ENCODE data around the gene RFTN1. TPM values are rescaled to one million over a fixed set of nuclear protein-coding genes. Genes with fewer than 3 reads are reported as not detected.

The RFTN1 gene
- total and polyA plus RNA-seq, 12 donors = 8.3 to 35.7 (median 17.4) TPM

DNA sequence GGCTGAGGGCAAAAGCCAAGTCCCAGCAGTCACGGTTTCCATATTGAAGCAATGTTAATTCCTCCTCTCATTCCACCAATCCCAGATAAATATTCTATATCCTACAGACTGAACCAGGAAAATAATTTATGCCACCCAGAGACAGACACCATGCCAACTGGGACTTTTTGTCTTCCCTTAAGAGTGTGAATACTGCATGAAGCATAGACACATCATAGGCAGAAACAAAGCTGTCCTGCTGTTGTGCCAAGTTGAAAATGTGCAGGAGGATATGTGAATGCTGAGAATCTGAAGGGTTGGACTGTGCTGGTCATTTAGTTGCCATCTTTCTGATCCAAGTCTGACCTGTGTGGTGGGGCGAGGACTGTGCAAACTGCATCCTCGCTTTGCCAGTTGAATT, 37.7 kb downstream of the RFTN1 start:
- no peaks in the 10 kb centered on the region for H3K9me3 ChIP-seq (replicated peaks in 1 of 3)
- no peaks in the 10 kb centered on the region for H3K4me1 ChIP-seq (replicated peaks in 1 of 2)
- no peaks in the 10 kb centered on the region for H3K27me3 ChIP-seq
- WGBS, 4 donors = 85 to 88% (median 86%) methylated on average over 3 of the region's 3 CpGs
- H3K4me3 ChIP-seq = no peak overlapping the region
- no peak overlapping the region for H3K27ac ChIP-seq
- TF ChIP-seq POLR2A (IDR thresholded peaks at IDR 0.05) = no peak
- TF ChIP-seq, protein P1, sequence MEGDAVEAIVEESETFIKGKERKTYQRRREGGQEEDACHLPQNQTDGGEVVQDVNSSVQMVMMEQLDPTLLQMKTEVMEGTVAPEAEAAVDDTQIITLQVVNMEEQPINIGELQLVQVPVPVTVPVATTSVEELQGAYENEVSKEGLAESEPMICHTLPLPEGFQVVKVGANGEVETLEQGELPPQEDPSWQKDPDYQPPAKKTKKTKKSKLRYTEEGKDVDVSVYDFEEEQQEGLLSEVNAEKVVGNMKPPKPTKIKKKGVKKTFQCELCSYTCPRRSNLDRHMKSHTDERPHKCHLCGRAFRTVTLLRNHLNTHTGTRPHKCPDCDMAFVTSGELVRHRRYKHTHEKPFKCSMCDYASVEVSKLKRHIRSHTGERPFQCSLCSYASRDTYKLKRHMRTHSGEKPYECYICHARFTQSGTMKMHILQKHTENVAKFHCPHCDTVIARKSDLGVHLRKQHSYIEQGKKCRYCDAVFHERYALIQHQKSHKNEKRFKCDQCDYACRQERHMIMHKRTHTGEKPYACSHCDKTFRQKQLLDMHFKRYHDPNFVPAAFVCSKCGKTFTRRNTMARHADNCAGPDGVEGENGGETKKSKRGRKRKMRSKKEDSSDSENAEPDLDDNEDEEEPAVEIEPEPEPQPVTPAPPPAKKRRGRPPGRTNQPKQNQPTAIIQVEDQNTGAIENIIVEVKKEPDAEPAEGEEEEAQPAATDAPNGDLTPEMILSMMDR (IDR thresholded peaks at IDR 0.05) = no peak
- DNase-seq = no peak
- intact Hi-C loops (cut with DNase I) = no loop called here
- H3K36me3 ChIP-seq (replicated peaks in 1 of 2) = no peaks in the 10 kb centered on the region

DNA sequence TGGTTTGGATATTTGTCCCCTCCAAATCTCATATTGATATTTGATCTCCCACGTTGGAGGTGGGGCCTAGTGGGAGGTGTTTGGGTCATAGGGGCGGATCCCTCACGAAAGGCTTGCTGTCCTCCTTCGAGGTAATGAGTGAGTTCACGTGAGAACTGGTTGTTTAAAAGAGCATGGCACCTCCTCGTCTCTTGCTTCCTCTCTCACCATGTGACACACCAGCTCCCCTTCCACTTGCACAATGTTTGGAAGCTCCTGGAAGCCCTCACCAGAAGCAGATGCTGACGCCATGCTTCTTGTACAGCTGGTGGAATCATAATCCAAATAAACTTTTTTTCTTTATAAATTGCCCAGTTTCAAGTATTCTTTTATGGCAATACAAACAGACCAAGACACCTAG, 38.6 kb downstream of the RFTN1 start:
- TF ChIP-seq, protein P1 (IDR thresholded peaks at IDR 0.05) = no peak
- TF ChIP-seq POLR2A (IDR thresholded peaks at IDR 0.05) = no peak
- Histone ChIP-seq H3K9me3 (replicated peaks in 1 of 3) (no peaks in the 10 kb centered on the region), H3K4me3 (no peak overlapping the region), H3K27me3 (no peaks in the 10 kb centered on the region), H3K27ac (no peak overlapping the region), H3K4me1 (replicated peaks in 1 of 2) (no peaks in the 10 kb centered on the region), H3K36me3 (replicated peaks in 1 of 2) (no peaks in the 10 kb centered on the region)
- WGBS, 4 donors = 77 to 91% (median 81%) methylated on average over 5 to 7 of the region's 7 CpGs
- intact Hi-C loops (cut with DNase I) = no loop called here
- DNase-seq = no peak

DNA sequence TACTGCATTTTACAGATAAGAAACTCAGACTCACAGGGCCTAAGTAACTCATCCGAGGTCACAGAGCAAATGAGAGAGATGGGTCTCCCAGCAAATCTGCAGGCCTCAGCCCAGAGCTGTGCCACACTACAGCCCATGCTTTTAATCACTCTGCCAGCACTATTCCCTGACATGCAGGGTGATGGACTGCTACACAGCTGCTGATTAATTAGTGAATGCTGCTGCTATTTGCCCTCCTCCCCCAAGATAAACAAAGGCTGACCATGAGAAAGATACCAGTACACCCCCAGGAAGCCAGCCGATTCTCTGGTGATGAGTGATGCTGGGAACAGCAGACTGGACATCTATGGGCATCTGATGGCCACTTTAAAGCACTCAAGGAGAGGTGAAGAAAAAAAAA, 39.3 kb downstream of the RFTN1 start:
- H3K27ac ChIP-seq = no peak overlapping the region
- no peaks in the 10 kb centered on the region for H3K9me3 ChIP-seq (replicated peaks in 1 of 3)
- H3K36me3 ChIP-seq (replicated peaks in 1 of 2) = no peaks in the 10 kb centered on the region
- no peaks in the 10 kb centered on the region for H3K27me3 ChIP-seq
- no peaks in the 10 kb centered on the region for H3K4me1 ChIP-seq (replicated peaks in 1 of 2)
- DNase-seq = no peak
- H3K4me3 ChIP-seq = no peak overlapping the region
- TF ChIP-seq, protein P1 (IDR thresholded peaks at IDR 0.05) = no peak
- no peak for TF ChIP-seq POLR2A (IDR thresholded peaks at IDR 0.05)
- WGBS, 4 donors = 61 to 70% (median 64%) methylated on average over 2 of the region's 2 CpGs
- intact Hi-C loops (cut with DNase I) = no loop called here

DNA sequence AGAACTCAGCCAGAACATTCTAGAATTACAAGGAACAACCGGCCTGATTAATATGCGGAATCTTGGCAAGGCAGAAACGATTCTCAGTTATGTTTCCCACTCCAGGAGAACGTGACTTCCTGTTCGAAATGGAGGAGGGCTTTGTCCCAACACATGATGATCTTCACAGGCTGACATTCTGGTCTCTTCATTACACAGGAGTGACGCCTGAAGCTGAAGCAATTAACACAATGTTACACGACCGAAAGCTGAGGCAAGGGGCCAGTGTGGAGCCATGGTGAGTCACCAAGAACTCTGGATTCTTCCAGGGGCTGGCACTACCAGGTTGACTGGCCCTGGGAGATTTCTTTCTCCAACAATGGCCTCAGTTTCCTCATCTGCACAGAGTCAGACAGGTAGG, 40.9 kb downstream of the RFTN1 start:
- no peak overlapping the region for H3K27ac ChIP-seq
- H3K36me3 ChIP-seq (replicated peaks in 1 of 2) = no peaks in the 10 kb centered on the region
- H3K4me3 ChIP-seq = no peak overlapping the region
- intact Hi-C loops (cut with DNase I) = no loop called here
- peaks cover 0 to 11% of the 10 kb centered on the region in 2 donors for H3K4me1 ChIP-seq (replicated peaks in 1 of 2)
- TF ChIP-seq, protein P1 (IDR thresholded peaks at IDR 0.05) = no peak
- TF ChIP-seq POLR2A (IDR thresholded peaks at IDR 0.05) = no peak
- 65 to 82% (median 78%) methylated on average over 6 to 8 of the region's 8 CpGs for WGBS, 4 donors
- no peak for DNase-seq
- no peaks in the 10 kb centered on the region for H3K9me3 ChIP-seq (replicated peaks in 1 of 3)
- no peaks in the 10 kb centered on the region for H3K27me3 ChIP-seq
